Stimulated activated CD8-positive, alpha-beta memory T cell treated with anti-CD3 and anti-CD28 coated beads, Interleukin-4, amount 100 ng/mL, for 4 hours (primary cell): ENCODE measurements around the gene SLC28A3.

Experiments
- DNase-seq, 2 donors: peaks; one replicate each; pipeline ENCODE4 v3.0.0-alpha.2; 2020; ENCODE audit warnings: low read depth in 2 of 2, low spot score in 1 of 2

Gene SLC28A3

DNA sequence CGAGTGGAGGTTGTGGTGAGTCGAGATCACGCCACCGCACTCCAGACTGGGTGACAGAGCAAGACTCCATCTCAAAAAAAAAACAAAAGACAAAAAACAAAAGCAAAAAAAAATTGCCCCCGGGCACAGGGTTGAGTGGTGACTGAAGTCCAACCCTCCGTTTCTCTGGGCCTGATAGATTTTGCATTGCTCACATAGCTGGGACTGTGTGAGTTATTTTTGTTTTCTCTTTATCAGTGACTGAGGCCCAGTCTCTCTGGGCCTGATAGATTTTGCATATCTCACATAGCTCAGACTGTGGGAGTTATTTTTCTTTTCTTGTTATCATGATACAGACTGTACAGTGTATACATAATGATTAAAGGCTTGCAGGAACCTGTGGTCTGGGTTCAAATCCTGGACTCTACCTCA is 2.6 kb upstream of the SLC28A3 start:
- DNase-seq = no peak

DNA sequence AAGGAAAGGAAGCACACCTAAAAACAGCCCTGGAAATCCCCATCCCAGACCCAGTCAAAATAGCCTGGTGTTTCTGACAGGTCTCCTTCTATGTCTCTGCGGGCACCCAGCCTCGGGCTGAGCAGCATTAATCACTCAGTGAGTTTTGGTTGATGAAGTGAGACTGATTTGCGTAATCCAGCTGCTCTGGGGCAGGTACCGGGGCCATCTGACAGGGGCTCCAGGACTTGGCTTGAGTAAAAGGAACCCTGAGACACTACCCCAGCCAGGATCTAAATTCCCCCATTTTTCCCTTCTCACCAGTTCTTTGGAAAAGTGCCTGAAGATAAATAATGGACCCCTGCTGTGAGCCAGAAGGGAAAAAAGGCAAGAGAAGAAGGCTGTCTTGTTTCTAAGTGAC is 596 bp downstream of the SLC28A3 start:
- DNase-seq = no peak

DNA sequence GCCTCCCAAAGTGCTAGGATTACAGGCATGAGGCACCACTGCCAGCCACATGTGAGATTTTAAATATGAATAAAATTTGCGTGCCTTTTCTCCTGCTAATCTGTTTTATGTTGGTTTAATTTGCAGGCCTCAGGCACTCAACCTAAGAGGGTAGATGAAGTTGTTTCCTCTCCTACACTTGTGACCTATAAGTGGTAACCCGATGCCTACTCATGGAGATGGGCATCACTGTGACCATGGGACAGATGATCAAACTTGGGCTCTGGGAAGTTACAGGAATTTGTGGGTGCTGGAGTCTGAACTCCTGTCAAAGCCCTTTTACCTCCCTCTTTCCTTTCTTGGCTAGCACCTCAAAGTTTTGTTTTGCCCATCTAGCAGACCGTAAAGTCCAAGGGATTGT is 1.1 kb downstream of the SLC28A3 start:
- no peak for DNase-seq

DNA sequence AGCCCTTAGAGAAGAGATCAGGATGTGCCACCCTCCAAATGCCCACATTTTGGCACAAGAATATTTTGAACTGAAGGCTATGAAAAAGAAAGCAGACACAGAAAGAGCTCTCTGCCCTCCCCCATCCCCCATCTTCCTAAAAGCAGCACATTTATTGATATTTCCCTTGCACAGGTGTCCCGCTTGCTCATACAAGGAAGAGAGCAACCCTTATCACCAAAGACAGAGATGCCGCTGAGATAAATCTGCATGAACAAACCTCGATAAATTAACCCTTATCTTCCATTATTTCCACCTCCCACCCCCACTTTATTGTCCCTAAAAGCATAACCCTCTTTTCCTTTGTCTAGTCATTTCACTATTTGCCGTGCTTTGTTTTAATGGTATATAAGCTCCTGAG is 1.8 kb downstream of the SLC28A3 start:
- no peak for DNase-seq

DNA sequence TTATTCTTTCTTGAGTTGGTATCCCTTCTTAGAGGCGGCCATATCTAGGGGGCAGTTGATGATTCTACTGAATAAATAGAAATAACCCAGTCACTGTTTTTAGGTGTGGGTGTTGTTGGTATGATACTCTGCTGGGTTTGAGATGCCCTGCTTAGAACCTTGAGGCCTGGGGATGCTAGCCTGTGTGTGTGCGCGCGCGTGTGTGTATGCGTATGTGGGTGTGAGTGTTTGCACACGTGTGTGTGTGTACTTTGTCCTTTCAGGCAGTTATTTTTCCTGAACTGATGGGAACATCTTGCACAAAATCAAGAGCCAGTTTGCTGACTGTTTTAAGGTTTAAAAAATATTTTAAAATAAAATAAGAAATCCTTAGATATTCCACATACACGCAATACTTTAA is 3.3 kb downstream of the SLC28A3 start:
- no peak for DNase-seq

DNA sequence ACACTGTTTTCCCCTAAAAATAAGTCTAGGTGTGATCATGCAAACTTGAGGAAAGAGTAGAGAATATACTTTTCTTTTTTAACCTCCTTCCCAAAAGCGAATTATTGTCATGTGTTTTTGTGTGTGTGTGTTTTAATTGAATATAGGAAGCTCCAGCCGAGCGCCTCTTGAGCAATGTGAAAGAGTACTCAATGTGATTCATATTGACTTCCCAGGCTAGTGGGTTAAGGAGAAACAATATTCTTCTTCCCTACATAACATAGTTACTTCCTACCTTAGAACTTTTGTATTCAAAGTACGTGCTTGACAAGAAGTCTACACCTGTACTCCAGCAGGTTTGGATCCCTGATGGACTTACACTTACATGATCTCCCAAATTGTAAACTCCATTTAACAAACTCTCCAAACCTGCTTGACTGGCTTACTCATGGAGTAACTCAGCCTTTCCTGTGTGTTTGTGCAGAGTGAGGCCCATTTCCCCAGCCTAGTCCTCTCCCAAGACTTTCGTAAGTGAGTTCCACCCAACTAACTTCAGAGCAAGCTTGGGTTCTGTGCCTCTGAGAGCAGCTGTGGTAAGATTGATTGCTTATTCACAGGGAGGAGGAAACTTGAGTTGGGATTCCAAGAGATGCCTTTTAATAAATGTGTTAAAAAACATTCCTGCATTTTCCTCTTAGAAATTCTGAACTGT is 9.3 kb downstream of the SLC28A3 start:
- no peak for DNase-seq

DNA sequence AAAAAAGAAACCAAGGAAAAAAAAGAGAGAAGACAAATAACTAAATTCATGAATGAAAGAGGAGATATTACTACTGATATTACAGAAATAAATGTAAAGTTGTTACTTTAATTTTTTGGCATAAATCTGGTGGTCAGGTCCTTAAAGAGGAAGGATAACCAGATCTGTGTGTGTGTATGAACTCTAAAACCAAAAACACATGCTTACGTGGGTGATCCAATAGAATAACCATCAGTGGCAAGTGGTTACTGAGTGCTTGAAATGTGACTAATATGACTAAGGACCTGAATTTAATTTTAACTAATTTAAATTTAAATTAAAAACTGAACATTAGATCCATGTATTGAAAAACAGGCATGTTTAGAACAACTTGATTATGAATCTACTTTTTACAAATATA is 10.3 kb downstream of the SLC28A3 start:
- no peak for DNase-seq

DNA sequence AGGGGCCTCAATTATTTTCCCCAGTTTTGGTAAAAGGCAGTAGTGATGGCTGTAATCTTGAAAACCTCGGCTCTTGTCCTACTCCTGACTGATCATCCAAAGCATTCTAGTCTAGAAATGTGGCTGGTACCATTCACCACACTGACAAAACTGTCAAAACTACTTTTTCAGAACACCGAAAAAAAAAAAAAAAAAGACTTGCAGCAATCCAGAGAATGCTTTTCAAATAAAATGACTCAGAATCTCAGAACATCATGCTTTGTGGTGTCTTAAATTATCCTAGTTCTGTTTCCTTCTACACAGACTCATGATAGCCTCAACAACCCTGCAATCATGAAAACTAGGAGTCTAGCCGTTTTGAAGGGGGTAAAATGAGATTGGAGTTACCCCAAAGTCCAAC is 13.4 kb downstream of the SLC28A3 start:
- no peak for DNase-seq

DNA sequence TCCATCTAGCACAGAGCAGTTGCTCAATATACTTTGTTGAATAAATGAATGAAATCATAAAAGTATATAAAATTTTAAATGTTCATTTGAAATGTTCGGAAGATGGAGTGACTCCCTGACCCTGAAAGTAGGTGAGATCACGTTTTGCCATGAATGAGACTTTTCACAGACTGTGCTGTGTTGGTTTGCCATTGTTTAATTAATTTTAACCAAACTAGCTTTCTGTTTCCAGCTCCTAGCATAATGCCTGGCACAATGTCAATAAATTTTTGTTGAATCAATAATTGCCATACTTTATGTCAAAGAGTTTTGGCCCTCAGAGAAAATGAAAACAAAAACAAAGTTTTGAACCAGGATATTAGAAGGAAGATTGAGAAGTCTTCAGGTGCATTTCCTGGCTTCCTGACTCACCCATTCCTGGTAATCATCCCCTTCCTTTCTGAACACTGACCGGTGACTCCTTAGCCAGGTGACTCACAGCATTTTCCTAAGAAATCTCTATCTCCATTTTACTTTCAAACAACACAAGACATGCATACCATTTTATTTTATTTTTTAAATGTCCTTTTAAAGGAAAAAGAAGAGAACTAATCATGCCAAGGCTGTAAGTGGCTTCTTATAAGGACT is 15.1 kb downstream of the SLC28A3 start:
- no peak for DNase-seq

DNA sequence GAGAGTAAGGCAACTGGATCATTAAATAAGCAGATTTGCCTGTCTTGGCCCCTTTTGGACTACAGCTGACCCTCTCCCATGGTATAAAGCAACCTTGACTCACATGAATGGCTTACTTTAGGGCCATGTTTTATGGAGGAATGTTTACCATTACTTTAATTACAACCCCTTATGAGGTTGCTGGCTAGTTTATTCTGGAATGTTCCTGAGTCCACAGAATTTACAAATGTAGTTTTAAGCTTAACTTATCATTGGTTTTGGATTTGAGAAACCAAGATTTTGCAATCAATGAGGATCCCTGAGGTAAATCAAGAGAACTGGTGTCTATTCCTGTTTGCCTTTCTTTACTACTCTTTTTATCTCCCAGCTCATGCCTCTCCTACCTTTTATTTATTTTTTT is 15.7 kb downstream of the SLC28A3 start:
- DNase-seq = no peak

DNA sequence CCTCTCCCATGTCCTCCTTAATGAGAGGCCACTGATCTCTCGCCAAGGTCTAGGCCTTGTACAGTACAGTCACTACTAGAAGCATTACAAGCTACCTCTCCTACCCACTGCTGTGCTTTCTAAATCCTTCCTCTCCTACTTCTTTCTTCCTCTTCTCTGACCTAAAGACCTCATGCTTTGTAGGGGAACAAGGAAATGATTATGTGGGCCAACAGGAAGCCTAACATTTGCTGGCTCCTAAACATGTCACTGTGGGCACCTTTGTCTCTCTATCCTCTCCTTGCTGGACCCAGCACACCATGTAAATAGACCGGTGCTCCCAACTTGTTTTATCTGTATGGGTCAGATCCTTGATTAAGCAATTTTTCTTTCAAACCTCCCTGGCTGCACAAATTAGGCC is 16.7 kb downstream of the SLC28A3 start:
- no peak for DNase-seq

DNA sequence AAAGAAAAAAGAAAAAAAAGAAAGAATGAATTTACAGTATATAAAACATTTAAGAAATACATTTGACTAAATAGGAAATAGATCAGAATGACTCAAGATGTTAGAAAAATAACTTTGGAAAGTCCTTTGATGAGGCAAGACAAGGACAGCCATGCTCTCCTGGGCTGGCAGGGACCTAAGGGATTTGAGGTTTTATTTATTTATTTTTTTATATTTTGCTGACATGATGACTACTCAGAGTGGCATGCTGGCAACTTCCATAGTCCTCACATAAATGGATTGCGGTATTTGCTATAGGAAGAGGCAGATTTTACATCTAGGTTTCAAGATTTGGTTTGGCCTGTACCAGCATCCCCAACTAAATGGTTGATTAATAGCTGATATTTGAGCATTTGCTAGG is 17.7 kb downstream of the SLC28A3 start:
- no peak for DNase-seq

DNA sequence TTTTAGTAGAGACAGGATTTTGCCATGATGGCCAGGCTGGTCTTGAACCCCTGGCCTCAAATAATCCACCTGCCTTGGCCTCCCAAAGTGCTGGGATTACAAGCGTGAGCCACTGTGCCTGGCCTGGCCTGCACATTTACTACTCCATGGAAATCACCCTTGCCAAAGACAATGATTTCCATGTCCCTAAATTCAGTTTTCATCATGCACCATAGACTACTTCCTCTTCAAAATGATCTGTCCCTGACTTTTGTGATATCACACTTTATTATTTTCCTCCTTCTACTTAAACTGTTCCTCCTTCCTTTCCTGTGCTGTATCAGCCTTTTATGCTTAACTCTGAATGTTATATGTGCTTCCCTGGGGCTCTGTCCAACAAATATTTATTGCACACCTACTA is 20.3 kb downstream of the SLC28A3 start:
- no peak for DNase-seq

DNA sequence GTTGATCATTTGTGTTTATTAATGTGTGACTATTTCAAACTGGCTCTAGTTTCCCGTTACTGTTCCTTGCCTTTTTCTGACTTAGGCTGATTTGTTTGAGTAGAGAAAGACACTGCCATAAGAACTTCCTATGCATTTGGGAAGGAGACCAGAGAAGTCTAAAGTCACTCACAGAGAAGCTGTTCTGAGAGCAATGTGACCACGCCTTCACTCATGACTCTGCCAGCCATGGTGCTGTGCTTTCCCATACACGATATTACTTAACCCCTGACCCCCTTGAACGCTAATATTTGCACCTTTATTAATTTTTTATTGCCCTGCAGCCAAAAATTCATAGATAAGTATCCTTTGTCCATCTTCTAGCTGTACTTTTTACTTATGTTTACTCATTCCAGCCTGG is 20.9 kb downstream of the SLC28A3 start:
- DNase-seq = no peak

DNA sequence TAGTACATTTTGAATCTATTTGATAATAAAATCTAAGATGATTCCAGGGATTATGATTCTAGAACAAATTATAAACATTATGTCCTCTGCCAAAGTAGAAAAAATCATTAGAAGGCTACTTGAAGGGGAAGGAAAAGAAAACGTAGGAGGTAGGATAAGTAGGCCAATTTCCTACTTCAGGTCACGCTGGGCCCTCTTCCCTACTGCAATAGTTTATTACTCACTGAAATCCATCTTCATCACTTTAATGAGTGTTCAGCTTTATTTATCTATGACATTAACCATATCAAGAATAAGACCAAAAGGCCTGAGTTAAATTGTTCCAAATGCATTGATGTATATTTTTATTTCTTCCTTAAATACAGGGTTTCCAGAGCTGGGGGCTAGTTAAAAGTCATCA is 21.6 kb downstream of the SLC28A3 start:
- DNase-seq = no peak

DNA sequence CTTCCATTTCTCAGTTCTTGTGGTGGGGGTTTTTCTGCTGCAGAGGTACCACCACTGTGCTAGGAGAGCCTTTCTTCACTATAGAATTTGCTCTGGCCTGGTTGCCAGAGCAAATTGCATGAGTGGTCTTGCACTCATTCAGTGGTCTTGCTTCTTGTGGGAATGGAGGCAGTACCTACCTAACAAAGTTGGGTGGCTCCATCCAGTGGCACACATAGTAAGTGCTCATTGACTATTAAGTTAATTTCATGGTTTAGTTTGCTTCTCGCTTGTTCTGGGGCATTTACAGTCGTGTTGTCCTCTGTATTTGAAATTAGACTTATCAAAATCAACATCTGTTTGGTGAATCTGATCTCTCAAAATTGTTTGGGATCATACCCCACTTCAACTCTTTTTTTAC is 23.0 kb downstream of the SLC28A3 start:
- DNase-seq = no peak

DNA sequence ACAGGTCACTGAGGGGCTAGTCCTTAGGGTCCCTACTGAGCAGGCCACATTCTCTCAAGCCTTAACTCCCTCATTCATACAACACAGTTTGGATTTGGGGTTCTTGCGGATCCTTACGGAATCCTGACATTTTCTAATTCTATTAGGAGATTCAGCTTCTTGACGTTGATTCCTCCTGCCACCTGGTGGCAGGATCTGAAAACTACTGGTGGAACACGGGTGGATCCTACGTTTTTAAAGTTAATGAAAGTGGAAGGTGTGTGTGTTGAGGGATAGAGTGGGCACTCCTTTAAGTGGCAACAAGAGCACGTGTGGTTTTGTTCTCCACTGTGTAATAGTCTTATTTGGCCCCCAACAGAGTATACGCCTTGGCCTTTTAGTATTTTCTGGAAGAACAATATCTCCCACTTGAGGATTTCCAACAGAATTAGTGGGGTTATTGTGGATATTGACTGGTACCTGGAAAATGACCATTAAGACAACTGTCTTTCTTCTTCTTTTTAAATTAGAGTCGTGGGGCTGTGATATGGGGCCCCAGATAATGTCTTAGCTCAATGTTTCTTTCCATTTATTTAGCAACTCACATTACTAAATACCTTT is 25.2 kb downstream of the SLC28A3 start:
- DNase-seq = peak in 1 of 2 donors; percentile 24

DNA sequence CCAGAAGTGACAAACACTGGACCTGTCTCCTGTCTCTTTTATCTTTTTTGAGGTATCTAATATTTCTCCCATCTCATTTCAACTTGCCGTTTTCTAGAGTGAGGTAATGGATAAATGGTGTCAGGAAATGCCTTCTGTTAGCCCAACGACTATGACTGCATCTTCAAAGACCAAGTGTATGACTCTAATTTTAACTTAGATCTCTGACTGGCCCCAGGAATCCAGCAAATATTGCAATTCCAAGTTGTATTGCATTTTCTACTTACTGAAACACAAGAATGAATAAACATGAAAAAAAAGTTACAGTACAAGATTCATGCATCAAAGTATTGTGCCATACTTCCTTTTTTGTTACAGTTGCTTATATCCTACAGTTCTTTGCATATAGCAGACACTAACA is 26.3 kb downstream of the SLC28A3 start:
- DNase-seq = no peak

DNA sequence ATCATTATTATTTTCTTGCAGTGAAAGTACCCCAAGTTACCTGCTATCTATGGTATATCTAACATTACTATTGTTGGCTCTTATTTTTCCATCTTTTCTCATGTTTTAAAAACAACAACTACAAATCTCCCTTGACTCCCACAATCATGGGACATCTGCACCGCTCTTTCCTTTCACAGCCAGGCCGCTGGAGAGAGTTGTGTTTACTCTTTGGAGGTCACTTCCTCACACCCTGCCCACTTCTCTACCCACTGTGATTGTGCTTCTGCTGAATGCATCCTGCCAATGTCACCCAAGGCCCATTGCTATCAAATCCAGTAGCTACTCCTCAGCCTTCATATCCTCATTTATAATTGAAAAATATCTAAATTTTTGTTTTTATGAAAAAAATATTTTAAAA is 29.7 kb downstream of the SLC28A3 start:
- no peak for DNase-seq

DNA sequence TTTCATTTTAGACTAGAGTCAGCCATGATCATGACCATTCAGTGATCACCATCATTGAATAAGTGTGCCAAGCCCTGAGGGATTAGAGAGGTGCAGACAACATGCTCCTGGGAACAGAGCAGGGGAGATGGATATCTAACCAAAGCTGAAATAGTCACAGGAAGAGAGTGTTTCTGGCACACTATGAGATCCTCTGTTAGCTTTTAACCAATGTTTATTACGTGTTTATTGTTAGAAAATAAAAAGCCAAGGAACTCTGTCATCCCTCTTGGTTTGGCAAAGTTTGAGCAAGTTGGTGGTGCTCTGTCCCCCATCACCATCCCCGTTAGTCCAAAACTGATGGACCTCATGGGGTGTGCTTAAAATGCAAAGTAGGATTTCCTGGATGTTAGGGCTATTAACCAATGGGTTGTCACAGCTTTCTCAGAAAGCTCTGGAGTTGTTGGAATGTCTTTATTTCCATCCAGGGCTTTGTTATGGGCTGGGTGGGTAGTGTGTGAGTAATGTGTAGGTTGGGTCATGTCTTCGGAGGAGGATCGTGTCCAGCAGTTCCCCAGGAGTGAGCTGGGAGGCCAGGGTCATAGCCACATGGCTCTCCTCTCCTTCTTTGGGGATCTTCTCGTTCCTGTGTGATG is 34.9 kb downstream of the SLC28A3 start:
- DNase-seq = no peak

DNA sequence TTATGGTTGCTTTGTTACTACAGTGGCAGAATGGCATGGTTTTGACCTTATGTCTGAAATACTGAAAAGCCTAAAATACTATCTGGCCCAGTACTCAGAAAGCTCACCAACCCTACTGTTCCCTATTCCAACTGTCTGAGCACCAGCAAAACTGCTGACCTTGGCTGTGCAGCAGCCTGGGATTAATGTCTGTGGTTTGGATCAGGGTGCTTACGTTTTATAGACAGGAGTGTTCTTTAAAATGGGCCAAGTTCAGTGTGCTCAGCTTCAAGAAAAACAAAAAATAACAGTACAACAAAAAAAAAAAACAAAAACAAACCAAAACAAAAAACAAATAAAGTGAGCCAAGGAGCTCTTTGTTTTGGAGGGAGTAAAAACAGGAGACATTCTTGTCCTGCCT is 36.4 kb downstream of the SLC28A3 start:
- DNase-seq = no peak

DNA sequence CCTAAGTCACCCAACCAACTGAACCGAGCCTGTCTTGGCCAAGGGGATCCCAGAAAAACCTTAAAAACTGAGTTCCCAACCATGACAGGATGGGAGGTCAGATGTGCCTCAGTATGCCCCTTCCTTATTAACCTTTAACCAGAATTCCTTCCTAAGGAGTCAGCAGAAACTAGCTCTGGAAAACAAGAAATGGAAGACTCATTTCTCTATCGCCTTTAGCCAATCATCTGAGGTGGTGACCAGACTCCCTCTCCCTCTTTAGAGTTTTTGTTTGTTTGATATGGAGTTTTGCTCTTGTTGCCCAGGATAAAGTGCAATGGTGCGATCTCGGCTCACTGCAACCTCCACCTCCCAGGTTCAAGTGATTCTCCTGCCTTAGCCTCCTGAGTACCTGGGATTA is 37.5 kb downstream of the SLC28A3 start:
- DNase-seq = no peak
